ENCODE data around the gene MARK1. TPM values are rescaled to one million over a fixed set of nuclear protein-coding genes. Genes with fewer than 3 reads are reported as not detected.

MARK1 gene
- total RNA-seq, 1 donor from 2014 or later, result 6.3 TPM

DNA sequence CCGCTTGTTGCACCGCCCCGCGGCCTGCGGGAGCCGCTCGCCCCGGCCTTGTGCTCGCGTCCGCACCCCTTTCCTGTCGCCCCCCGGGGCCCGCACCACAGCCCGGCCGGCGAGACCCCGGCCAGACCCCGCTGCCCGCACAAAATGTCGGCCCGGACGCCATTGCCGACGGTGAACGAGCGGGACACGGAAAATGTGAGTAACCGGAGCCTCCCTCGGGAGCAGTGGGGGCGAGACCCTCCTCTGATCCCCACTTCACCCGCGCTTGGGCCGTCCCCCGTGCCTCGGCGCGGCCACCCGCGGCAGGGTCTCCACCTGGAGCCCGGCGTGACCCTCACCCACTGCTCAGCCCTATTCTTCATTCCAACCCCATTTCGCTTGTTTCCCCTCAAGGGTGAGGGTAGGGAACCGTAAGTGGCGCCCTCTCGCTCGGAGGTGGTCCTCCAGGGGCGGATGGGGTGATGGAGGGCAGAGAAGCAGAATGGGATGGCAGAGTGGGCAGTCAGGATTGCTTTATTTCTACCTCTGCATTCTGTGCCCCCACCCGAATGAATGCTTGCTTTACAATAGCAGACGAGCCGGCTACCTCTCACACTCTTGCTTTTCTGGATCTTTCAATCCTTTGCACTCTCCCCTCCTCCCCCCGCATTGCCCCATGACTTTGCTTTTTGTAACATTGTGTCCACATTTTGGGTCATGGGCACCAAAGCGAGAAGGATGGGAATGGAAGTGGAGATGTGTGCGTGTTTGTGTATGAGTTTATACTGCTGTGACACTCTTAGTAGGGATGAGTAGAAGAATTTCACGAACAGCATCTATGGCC is 954 bp downstream of the MARK1 start:
- no peak for DNase-seq (ENCODE audit: low read depth)
- peak overlapping the region; percentile 58 for H3K4me3 ChIP-seq (ENCODE audit: low read depth, low read length)
- TF ChIP-seq, protein P1, sequence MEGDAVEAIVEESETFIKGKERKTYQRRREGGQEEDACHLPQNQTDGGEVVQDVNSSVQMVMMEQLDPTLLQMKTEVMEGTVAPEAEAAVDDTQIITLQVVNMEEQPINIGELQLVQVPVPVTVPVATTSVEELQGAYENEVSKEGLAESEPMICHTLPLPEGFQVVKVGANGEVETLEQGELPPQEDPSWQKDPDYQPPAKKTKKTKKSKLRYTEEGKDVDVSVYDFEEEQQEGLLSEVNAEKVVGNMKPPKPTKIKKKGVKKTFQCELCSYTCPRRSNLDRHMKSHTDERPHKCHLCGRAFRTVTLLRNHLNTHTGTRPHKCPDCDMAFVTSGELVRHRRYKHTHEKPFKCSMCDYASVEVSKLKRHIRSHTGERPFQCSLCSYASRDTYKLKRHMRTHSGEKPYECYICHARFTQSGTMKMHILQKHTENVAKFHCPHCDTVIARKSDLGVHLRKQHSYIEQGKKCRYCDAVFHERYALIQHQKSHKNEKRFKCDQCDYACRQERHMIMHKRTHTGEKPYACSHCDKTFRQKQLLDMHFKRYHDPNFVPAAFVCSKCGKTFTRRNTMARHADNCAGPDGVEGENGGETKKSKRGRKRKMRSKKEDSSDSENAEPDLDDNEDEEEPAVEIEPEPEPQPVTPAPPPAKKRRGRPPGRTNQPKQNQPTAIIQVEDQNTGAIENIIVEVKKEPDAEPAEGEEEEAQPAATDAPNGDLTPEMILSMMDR (conservative IDR thresholded peaks at IDR 0.05; ENCODE audit: low read depth, low read length), result no peak

- no peak for DNase-seq (ENCODE audit: low read depth)
- TF ChIP-seq, protein P1 (conservative IDR thresholded peaks at IDR 0.05; ENCODE audit: low read depth, low read length), result no peak
- peak overlapping the region; percentile 58 for H3K4me3 ChIP-seq (ENCODE audit: low read depth, low read length)
These were observed 1.6 kb downstream of the MARK1 start for GRCh38 chr1:220529521-220530020.

DNA sequence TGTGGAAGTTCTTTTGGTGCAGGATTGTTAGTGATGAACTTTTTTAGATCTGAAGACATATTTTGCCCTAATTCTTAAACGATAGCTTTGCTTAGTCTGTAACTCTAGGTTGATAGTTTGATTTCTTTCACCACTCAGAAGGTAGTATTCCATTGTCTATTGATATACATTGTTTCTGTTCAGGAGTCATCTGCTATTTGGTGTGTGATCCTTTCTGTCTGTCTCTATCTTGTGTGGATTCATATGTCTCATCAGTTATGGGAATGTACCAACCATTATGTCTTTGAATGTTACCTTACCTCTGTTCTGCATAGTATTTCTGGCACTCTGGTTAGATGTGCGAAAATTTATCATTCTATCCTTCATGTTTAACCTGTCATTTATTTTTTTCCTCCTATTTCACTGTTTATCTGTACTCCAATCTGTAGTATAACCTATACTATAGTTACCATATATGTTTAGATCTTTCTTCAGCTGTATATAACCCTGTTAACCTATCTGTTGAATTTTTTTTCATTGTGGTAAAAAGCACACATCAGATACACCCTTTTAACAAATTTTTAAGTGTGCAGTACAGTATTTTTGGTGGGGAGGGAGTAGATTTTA is 5.7 kb downstream of the MARK1 start:
- TF ChIP-seq, protein P1 (conservative IDR thresholded peaks at IDR 0.05; ENCODE audit: low read depth, low read length), result no peak
- no peak overlapping the region for H3K4me3 ChIP-seq (ENCODE audit: low read depth, low read length)
- no peak for DNase-seq (ENCODE audit: low read depth)

- no peak for DNase-seq (ENCODE audit: low read depth)
- no peak overlapping the region for H3K4me3 ChIP-seq (ENCODE audit: low read depth, low read length)
- TF ChIP-seq, protein P1 (conservative IDR thresholded peaks at IDR 0.05; ENCODE audit: low read depth, low read length), result peak; percentile 45
These were observed 17.0 kb downstream of the MARK1 start for GRCh38 chr1:220544901-220545303.

DNA sequence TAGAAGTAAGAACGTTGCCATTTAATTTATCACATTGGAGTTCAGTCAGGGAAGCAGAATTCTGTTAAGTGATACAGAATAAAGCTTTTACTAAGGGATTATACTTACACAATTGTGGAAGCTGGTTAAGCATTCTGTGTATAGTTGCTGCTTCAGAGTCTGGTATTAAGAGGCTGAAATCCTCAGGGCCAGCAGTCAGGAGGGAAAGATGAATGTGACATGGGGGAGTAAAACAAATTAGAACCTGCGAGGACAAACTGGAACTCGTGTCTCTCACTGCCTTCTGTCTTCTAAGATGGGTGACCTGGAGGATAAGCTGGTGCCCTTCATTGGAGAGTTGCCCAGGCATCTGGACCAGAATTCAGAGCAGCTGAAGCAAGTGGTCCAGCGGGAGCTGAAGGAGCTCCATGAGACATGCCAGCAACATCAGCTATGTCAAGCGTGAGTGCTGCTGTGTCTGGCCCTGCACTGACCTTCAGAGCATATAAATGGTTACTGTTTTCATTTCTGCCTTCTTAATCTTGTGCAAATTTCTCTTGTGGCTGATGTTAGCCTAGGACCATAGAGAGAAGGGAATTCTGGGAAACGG is 23.0 kb downstream of the MARK1 start:
- no peak overlapping the region for H3K4me3 ChIP-seq (ENCODE audit: low read depth, low read length)
- no peak for DNase-seq (ENCODE audit: low read depth)
- TF ChIP-seq, protein P1 (conservative IDR thresholded peaks at IDR 0.05; ENCODE audit: low read depth, low read length), result no peak

DNA sequence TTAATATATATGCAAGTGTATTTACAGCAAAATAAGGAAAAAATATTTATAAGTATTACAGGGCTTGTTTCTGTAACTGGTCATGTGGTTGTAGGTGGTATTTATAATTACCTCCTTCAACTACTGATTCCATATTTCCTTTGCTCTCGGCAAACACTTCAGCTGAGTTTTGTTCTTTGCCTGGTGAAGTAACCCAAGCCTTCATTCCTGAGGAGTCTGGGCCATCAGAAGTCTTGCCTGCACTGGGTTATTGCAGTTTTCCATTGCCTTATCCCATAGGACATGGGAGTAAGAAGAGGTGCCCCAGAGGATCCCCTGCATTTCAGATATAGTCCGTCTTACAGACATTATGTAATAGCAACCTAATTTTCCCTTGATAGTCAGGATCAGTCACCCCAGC is 23.8 kb downstream of the MARK1 start:
- no peak for DNase-seq (ENCODE audit: low read depth)
- H3K4me3 ChIP-seq (ENCODE audit: low read depth, low read length), result no peak overlapping the region
- TF ChIP-seq, protein P1 (conservative IDR thresholded peaks at IDR 0.05; ENCODE audit: low read depth, low read length), result no peak
